HG02588 (cell line): ENCODE data around the gene SFT2D1.
"Not testable (repeated sequence)": the region's sequence is repeated elsewhere in the genome, so short reads cannot be mapped to it uniquely, and the experiment has no call there.

Experiments used
- ATAC-seq: cut with Tn5 transposase; IDR thresholded peaks from one replicate; pipeline ENCODE4 v1.9.1; 2021; ENCODE audit warnings: mild to moderate bottlenecking, moderate library complexity; ENCODE audit not compliant: unreplicated experiment

The SFT2D1 gene

GRCh38 chr6:166365221-166365620 is 22.9 kb upstream of the SFT2D1 start:
- ATAC-seq, result no peak

- no peak for ATAC-seq
These were observed 22.1 kb upstream of the SFT2D1 start for GRCh38 chr6:166364456-166364855.

GRCh38 chr6:166362427-166362826 is 20.1 kb upstream of the SFT2D1 start:
- not testable (repeated sequence) for ATAC-seq

GRCh38 chr6:166361077-166361429 is 18.7 kb upstream of the SFT2D1 start:
- no peak for ATAC-seq

DNA sequence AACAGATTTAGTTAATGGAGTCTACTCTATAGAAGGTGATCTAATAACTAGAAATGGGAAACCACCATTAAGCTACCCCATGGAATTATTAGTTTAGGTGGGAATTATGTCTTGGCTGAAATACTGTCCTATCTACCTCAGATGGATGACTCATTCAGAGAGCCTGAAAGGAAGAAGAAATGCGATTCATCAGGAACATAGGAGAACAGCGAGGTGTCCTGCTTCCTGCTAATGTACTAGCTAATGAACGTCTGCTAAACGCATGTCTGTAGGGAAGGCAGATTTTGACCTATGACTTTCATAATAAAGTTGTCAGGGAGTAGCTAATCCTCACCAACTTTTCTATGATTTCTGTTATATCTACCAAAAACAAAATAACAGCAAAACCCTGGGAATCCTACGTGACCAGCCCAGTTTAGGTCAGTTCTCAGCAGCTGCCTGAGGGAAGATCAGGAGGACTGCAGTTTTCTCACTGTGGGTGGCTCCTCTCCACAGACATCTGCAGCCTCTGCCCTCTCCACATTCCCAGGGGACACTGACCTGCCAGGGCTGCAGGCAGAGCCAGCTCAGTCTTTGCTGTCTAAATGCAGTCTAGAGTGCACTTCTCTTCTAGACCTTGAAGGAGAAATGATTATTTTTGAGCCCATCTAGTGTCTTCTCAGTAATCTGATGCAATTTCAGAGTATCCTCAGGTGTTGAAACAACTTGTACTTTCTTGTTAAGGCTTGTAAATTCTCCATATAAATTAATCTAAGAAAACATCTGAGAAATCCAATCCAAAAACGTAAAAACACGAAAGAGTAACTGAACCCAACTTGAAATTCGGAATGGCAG is 18.1 kb upstream of the SFT2D1 start:
- no peak for ATAC-seq

GRCh38 chr6:166355552-166355951 is 13.2 kb upstream of the SFT2D1 start:
- no peak for ATAC-seq

DNA sequence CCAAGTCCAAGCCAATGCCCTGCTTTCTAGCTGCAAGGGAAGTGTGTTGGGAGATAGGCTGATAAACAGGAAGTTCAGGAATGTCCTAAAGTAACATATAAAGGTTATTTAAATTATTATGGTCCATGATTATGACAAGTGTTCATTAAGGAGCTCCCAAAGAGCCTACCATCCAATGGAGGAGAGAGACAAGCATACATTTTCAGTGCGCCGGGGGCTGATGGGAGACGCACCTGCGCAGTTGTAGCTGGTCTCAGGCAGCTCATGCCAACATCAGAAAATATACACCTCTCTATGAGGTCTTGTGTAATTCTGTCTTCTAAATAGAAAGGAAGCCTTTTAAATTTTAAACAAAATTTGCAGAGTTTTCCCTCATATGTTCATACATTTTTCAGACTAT is 12.6 kb upstream of the SFT2D1 start:
- ATAC-seq, result no peak

- ATAC-seq, result no peak
These were observed 11.8 kb upstream of the SFT2D1 start for GRCh38 chr6:166354143-166354542.

- no peak for ATAC-seq
These were observed 11.2 kb upstream of the SFT2D1 start for GRCh38 chr6:166353507-166353906.

GRCh38 chr6:166352923-166353322 is 10.6 kb upstream of the SFT2D1 start:
- no peak for ATAC-seq

- peak; percentile 95 for ATAC-seq
These were observed 9.5 kb upstream of the SFT2D1 start for GRCh38 chr6:166351715-166352285.

GRCh38 chr6:166348305-166348949 is 6.1 kb upstream of the SFT2D1 start:
- no peak for ATAC-seq

DNA sequence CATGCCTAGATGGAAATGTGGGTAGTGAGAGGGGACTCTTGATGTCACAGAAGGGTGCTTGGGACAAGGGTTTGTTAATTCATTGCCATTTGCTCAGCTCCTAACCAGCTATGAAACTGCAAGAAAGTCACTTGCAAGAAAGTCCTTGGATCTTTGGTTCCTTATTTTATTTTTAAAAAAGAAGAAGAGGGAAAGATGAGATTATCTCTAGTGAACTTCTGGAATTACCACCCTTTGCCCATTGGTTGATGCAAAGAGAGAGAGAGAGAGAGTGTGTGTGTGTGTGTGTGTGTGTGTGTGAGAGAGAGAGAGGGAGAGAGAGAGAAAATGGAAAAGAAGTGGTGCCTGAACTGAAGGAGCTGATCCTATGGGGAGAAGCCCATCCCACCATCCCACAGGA is 4.6 kb upstream of the SFT2D1 start:
- no peak for ATAC-seq

DNA sequence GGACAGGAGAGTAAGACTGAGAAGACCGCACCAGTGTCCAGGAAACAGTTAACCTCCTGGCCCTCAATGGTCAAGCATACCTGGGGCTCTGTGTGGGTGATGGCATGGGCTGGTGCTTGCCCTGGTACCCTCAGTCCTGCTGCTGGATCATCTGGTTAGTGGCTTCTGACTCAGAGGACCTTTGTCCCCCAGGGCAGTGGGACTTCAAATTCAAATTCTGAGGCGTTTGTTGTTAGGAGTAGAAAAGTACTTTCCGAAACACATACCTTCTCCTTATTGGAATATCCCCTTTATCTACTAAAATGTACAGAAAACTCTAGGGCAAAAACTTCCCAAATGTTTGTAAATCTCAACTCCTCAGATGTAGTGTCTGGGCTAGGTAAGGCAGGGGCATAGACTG is 4.1 kb upstream of the SFT2D1 start:
- no peak for ATAC-seq

DNA sequence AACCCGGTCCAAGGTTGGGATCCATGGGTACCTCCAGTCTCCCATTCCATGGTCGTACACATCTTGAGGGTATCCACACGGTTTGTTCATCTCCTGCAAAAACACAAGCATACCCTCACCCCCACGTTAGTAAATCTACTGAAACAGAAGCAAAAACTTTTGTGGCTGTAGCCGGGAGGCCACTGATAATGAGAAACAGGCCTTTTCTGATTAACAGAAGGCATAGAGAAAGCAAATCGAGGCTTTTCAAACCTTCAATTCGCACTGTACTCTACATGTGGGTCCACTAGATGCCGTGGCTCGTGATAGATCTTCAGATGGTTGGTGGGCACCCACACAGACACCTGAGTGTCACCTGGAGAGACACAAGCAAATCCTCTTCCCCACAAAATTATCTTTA is 3.3 kb upstream of the SFT2D1 start:
- not testable (repeated sequence) for ATAC-seq

DNA sequence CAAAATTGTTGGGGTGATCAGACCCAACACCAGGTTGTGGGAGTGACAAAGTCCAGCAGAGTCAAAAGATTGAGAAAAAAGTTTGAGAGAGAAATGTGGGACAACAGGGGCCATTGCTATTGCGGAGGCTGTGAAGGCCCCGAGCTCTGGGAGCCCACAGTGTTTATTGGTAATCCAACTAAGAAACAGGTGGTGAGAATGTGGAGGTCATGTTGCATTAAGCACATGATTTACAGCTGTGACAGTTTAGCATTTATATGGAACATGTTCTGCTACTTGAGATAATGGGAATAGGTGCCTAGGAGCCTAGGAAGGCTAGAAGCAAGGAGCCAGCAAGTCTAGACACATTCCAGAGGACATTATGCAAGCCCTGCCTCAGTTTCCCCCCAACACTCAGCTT is 2.6 kb upstream of the SFT2D1 start:
- not testable (repeated sequence) for ATAC-seq

GRCh38 chr6:166344240-166344639 is 1.9 kb upstream of the SFT2D1 start:
- ATAC-seq, result no peak

GRCh38 chr6:166343150-166343487 is 774 bp upstream of the SFT2D1 start:
- ATAC-seq, result peak; percentile 13

- no peak for ATAC-seq
These were observed 382 bp downstream of the SFT2D1 start for GRCh38 chr6:166341977-166342348.

DNA sequence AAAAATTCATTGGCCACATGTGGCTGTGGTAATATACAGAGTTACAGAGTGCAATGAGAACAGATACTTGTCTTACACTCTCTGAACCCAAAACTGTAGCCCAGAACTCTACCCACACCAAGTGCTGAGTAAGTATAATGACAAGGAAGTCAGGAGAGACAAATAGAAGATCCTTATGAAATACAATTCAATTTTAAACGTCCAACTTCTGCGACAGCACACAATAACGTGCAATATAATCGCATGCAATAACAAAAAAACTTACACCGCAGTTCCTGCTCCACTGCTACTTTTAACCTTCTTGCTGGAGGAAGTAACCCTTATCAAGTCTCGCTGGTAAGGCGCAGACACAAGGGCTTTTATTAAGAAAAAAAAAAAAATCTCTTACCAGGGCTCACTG is 881 bp downstream of the SFT2D1 start:
- no peak for ATAC-seq

DNA sequence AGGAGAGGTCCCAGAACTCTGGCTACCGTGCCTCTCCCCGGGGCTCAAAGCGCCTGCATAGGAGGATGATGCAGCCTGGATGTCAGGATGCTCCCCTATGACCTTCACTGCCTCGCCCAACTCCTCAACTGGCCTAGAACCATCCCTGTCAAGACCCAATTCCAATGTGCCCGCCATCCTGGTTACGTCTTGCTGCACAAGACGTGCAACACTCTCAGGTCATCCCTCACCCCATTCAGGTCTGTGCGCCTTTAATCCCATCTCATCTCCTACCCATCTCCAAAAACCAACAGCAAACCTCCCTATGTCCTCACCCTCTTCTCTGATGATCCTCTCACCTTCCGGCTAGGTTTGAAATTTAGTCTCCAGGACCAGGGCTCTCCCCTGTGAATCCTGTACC is 3.5 kb downstream of the SFT2D1 start:
- ATAC-seq, result no peak

- ATAC-seq, result no peak
These were observed 5.5 kb downstream of the SFT2D1 start for GRCh38 chr6:166336847-166337246.
